ENCODE measurements around the gene BEST2. TPM values are rescaled to one million over a fixed set of nuclear protein-coding genes. Genes with fewer than 3 reads are reported as not detected.

The BEST2 gene
- total RNA-seq, 2 donors from 2014 or later, result 0.91 TPM; not detected in 1

GRCh38 chr19:12749938-12750521 lies 1.6 kb upstream of the BEST2 start:
- TF ChIP-seq CTCF (IDR thresholded peaks at IDR 0.05) (no peak), POLR2A (IDR thresholded peaks at IDR 0.05) (no peak), POLR2AphosphoS5 (IDR thresholded peaks at IDR 0.05) (no peak)
- intact Hi-C loops (cut with DNase I), result no loop called here
- Histone ChIP-seq H3K36me3 (peaks cover 0 to 13% of the 10 kb centered on the region in 2 donors), H3K9me3 (no peaks in the 10 kb centered on the region), H3K4me3 (no peak overlapping the region), H3K4me1 (replicated peaks) (peaks cover 3% of the 10 kb centered on the region), H3K27me3 (replicated peaks; ENCODE audit: insufficient read depth) (no peaks in the 10 kb centered on the region), H3K27ac (no peak overlapping the region)
- 33% methylated on average over 24 of the region's 24 CpGs for WGBS
- DNase-seq (ENCODE audit: low spot score), result no peak

DNA sequence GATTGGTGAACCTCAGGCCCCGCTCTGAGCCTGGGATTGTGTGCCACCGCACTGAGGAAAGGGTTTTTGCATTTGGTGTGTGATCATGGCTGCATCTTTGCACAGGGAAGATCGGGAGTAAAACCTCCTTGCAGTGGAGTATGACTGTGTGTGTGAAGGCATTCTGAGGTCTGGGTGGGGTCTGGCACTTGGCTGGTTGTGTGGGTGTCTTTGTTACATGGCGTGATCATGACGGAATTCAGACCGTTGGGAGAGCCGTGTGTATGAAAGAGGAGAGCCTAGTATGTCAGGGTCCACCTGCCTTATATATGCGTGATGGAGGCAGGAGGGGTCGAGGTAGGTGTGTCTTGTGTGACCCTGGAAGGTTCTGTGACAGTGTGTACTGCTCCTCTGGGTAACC lies 740 bp upstream of the BEST2 start:
- intact Hi-C loops (cut with DNase I), result no loop called here
- Histone ChIP-seq H3K36me3 (peaks cover 0 to 13% of the 10 kb centered on the region in 2 donors), H3K4me1 (replicated peaks) (peaks cover 3% of the 10 kb centered on the region), H3K9me3 (no peaks in the 10 kb centered on the region), H3K4me3 (no peak overlapping the region), H3K27ac (no peak overlapping the region), H3K27me3 (replicated peaks; ENCODE audit: insufficient read depth) (no peaks in the 10 kb centered on the region)
- 57% methylated on average over 9 of the region's 9 CpGs for WGBS
- TF ChIP-seq POLR2AphosphoS5 (IDR thresholded peaks at IDR 0.05) (no peak), POLR2A (IDR thresholded peaks at IDR 0.05) (no peak), CTCF (IDR thresholded peaks at IDR 0.05) (no peak)
- DNase-seq (ENCODE audit: low spot score), result no peak

DNA sequence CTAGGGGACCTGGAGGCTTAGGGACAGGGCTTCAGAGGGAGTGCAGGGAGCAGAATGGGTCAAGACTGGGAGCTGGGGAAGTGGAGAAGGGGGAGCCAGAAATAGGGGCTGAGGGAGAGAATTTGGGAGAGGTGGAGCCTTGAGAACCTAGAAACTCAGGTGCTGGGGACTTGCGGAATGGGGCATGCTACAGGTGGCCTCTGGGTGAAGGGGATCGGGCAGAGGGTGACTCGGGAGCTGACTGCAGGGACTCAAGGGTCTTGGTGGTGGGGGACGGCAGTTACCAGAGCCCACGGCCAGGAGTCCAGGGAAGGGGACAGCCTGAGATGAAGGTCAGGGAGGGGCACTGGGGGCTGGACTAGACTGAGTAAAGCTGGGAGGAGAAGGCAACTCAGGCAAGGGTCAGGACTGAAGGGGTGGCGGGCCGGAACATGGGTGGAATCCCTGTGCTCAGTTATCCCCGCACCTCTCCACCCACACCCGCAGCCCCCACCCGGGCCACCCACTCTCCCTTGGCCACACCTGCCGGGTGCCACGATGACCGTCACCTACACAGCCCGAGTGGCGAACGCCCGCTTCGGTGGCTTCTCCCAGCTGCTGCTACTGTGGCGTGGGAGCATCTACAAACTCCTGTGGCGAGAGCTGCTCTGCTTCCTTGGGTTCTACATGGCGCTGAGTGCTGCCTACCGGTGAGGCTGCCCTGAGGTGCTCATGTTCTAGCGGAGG lies 628 bp downstream of the BEST2 start:
- no peak overlapping the region for H3K27ac ChIP-seq
- TF ChIP-seq CTCF (IDR thresholded peaks at IDR 0.05), result no peak
- TF ChIP-seq POLR2AphosphoS5 (IDR thresholded peaks at IDR 0.05), result no peak
- no peak for TF ChIP-seq POLR2A (IDR thresholded peaks at IDR 0.05)

GRCh38 chr19:12754465-12755196 lies 3.0 kb downstream of the BEST2 start:
- H3K27ac ChIP-seq, result no peak overlapping the region
- no peaks in the 10 kb centered on the region for H3K36me3 ChIP-seq
- no peak for DNase-seq (ENCODE audit: low spot score)
- no peaks in the 10 kb centered on the region for H3K27me3 ChIP-seq (replicated peaks; ENCODE audit: insufficient read depth)
- TF ChIP-seq POLR2A (IDR thresholded peaks at IDR 0.05) (no peak), POLR2AphosphoS5 (IDR thresholded peaks at IDR 0.05) (no peak), CTCF (IDR thresholded peaks at IDR 0.05) (no peak)
- intact Hi-C loops (cut with DNase I), result no loop called here
- no peak overlapping the region for H3K4me3 ChIP-seq
- 62% methylated on average over 38 of the region's 50 CpGs for WGBS
- peaks cover 3% of the 10 kb centered on the region for H3K4me1 ChIP-seq (replicated peaks)
- no peaks in the 10 kb centered on the region for H3K9me3 ChIP-seq

More for the DNA sequence above, 628 bp downstream of the BEST2 start:
- peaks cover 0 to 9% of the 10 kb centered on the region in 2 donors for H3K36me3 ChIP-seq
- 78% methylated on average over 23 of the region's 23 CpGs for WGBS
- H3K4me3 ChIP-seq, result no peak overlapping the region
- no peaks in the 10 kb centered on the region for H3K9me3 ChIP-seq
- no peak for DNase-seq (ENCODE audit: low spot score)
- H3K27me3 ChIP-seq (replicated peaks; ENCODE audit: insufficient read depth), result no peaks in the 10 kb centered on the region
- intact Hi-C loops (cut with DNase I), result no loop called here
- peaks cover 3% of the 10 kb centered on the region for H3K4me1 ChIP-seq (replicated peaks)
